Measurements from ENCODE around the gene RNF19B. TPM values are rescaled to one million over a fixed set of nuclear protein-coding genes. Genes with fewer than 3 reads are reported as not detected.

The RNF19B gene
- total and polyA plus RNA-seq, 2 of the 8 experiments (the other 6 are each of a cell fraction or from before 2014, with no cell fraction given), result 9.2 to 11.2 TPM

- H2BK120ac ChIP-seq (replicated peaks; ENCODE audit: low read depth, low read length), result no peak overlapping the region
- H2BK20ac ChIP-seq (ENCODE audit: low read length), result no peak overlapping the region
- no peak overlapping the region for H3K56ac ChIP-seq (replicated peaks; ENCODE audit: insufficient read length, low read depth, low read length)
- no peak overlapping the region for H2BK15ac ChIP-seq (ENCODE audit: low read length)
- H3K23ac ChIP-seq (ENCODE audit: insufficient read length), result no peak overlapping the region
- H3K4me2 ChIP-seq (ENCODE audit: insufficient read depth in 1 of 2, low read depth in 2 of 2, low read length in 2 of 2), result no peak overlapping the region
- H3K79me1 ChIP-seq (ENCODE audit: low read depth, low read length), result no peaks in the 10 kb centered on the region
- no peak overlapping the region for H2AFZ ChIP-seq (ENCODE audit: low read length)
- H2BK5ac ChIP-seq (ENCODE audit: low read depth, low read length), result no peak overlapping the region
- H3K27ac ChIP-seq (ENCODE audit: low read depth, low read length), result no peak overlapping the region
- no peak overlapping the region for H3K4me3 ChIP-seq (ENCODE audit: extremely low read depth in 1 of 4, insufficient read depth in 2 of 4, low read depth in 3 of 4, low read length in 4 of 4)
- ChIA-PET CTCF (ENCODE audit: partially characterized antibody) (interaction anchor here (1.5 to 2.5 kb wide), 2 partner anchors 33 to 89 kb away, joined by 5 to 9 read pairs; no protein-coding TSS in a partner anchor), POLR2A (ENCODE audit: partially characterized antibody) (no interaction called here)
- H3K9ac ChIP-seq (replicated peaks in 1 of 4; ENCODE audit: extremely low read depth in 1 of 4, low read depth in 3 of 4, low read length in 3 of 4), result no peak overlapping the region
- H3K9me3 ChIP-seq (ENCODE audit: insufficient read depth in 2 of 2, low read depth in 1 of 2, low read length in 1 of 2), result no peaks in the 10 kb centered on the region
- no peak overlapping the region for H3K14ac ChIP-seq (ENCODE audit: insufficient read length)
- H3K18ac ChIP-seq (ENCODE audit: extremely low read depth, low read length), result no peak overlapping the region
- H4K91ac ChIP-seq (replicated peaks; ENCODE audit: insufficient read length, low read length), result no peak overlapping the region
- no peak overlapping the region for H3K4ac ChIP-seq (replicated peaks; ENCODE audit: insufficient read length, low read depth, low read length)
- H3K4me1 ChIP-seq (replicated peaks in 1 of 4; ENCODE audit: control insufficient read depth in 3 of 4, insufficient read depth in 4 of 4, low read length in 3 of 4), result peaks cover 0 to 5% (median 1%) of the 10 kb centered on the region in 4 experiments; a peak in 3 of 7 replicates
- peaks cover 2% of the 10 kb centered on the region; the same call in 1 of the 2 replicates for H3K23me2 ChIP-seq (ENCODE audit: low read depth, low read length)
- H3K27me3 ChIP-seq (replicated peaks in 1 of 4; ENCODE audit: control insufficient read depth in 3 of 4, extremely low read depth in 1 of 4, insufficient read depth in 3 of 4, low read length in 3 of 4), result peaks cover 8 to 20% (median 14%) of the 10 kb centered on the region in 4 experiments
- no peak overlapping the region for H2AK5ac ChIP-seq (ENCODE audit: low read depth, low read length)
- FAIRE-seq (no peak), DNase-seq (ENCODE audit: low read depth in 1 of 2, low spot score in 2 of 2) (no peak)
- peaks cover 0 to 13% of the 10 kb centered on the region in 2 experiments; a peak in 2 of 4 replicates for H3K79me2 ChIP-seq (ENCODE audit: control insufficient read depth in 1 of 2, insufficient read depth in 2 of 2, low read length in 2 of 2)
- peaks cover 3 to 13% of the 10 kb centered on the region in 2 experiments for H4K20me1 ChIP-seq (replicated peaks in 1 of 2; ENCODE audit: control insufficient read depth in 1 of 2, insufficient read depth in 2 of 2, low read length in 2 of 2)
- 77% methylated on average over 2 of the region's 2 CpGs; no CpG with 5 or more reads in 1 of the 2 experiments for WGBS, 2 experiments (ENCODE audit: extremely low coverage in 1 of 2, insufficient coverage in 1 of 2, insufficient read length in 1 of 2, insufficient replicate concordance in 2 of 2, low coverage in 1 of 2, low lambda C conversion rate in 2 of 2, missing lambda C conversion rate in 1 of 2)
- no peak overlapping the region for H2BK12ac ChIP-seq (ENCODE audit: low read depth, low read length)
- no peak overlapping the region for H4K8ac ChIP-seq (ENCODE audit: extremely low read depth, insufficient read depth, low read length)
- no peaks in the 10 kb centered on the region for H3K36me3 ChIP-seq (ENCODE audit: control insufficient read depth in 2 of 4, insufficient read depth in 4 of 4, low read length in 3 of 4)
- no peak overlapping the region for H4K5ac ChIP-seq (ENCODE audit: insufficient read length, low read depth, low read length)
- no peak for TF ChIP-seq SP1 (IDR thresholded peaks at IDR 0.05; ENCODE audit: low read depth, low read length)
- TF ChIP-seq KDM4A (IDR thresholded peaks at IDR 0.05; ENCODE audit: low read depth, low read length, severe bottlenecking), result no peak
- TF ChIP-seq ATF3 (IDR thresholded peaks at IDR 0.05; ENCODE audit: insufficient read depth, low read depth, low read length), result no peak
- TF ChIP-seq YY1 (IDR thresholded peaks at IDR 0.05; ENCODE audit: low read depth, low read length), result no peak
- no peak for TF ChIP-seq POLR2AphosphoS5 (IDR thresholded peaks at IDR 0.05; ENCODE audit: low read depth, low read length)
- no peak for TF ChIP-seq KDM1A (IDR thresholded peaks at IDR 0.05; ENCODE audit: borderline replicate concordance, low read length)
- no peak for TF ChIP-seq CREB1 (IDR thresholded peaks at IDR 0.05)
- no peak for TF ChIP-seq ZNF274 (IDR thresholded peaks at IDR 0.05; ENCODE audit: borderline replicate concordance, extremely low read depth, low read length)
- no peak for TF ChIP-seq ASH2L (IDR thresholded peaks at IDR 0.05; ENCODE audit: low read length)
- no peak for TF ChIP-seq CTCF (IDR thresholded peaks at IDR 0.05; ENCODE audit: control extremely low read depth in 1 of 3, insufficient read depth in 1 of 3, low read depth in 1 of 3, low read length in 3 of 3)
- TF ChIP-seq EP300 (IDR thresholded peaks at IDR 0.05; ENCODE audit: borderline replicate concordance in 1 of 2, low read depth in 2 of 2, low read length in 2 of 2), result no peak
These were observed 2.3 kb upstream of the RNF19B start for GRCh38 chr1:32966900-32967299.
